ENCODE measurements around the gene GNAO1. TPM values are rescaled to one million over a fixed set of nuclear protein-coding genes. Genes with fewer than 3 reads are reported as not detected.

The GNAO1 gene
- polyA plus RNA-seq, 1 of the 3 experiments (the other 2 are of a cell fraction): 0.30 TPM

GRCh38 chr16:56318827-56319140 is 127.5 kb downstream of the GNAO1 start:
- Histone ChIP-seq H3F3A (replicated peaks; ENCODE audit: insufficient read depth) (no peaks in the 10 kb centered on the region), H3K4me2 (no peak overlapping the region), H3K9ac (no peak overlapping the region), H3K79me2 (ENCODE audit: insufficient read depth) (no peaks in the 10 kb centered on the region), H3K4me3 (ENCODE audit: low read depth in 2 of 2, low read length in 1 of 2) (no peak overlapping the region), H3K9me2 (no peaks in the 10 kb centered on the region), H3K9me3 (no peaks in the 10 kb centered on the region), H3K27ac (ENCODE audit: low read depth in 2 of 2, low read length in 1 of 2) (peak overlapping the region in 1 of 2 experiments; percentile 16; a peak in 1 of 4 replicates), H3K27me3 (ENCODE audit: insufficient read depth) (no peaks in the 10 kb centered on the region; the same call in 1 of the 2 replicates), H4K20me1 (ENCODE audit: insufficient read depth) (no peaks in the 10 kb centered on the region), H2AFZ (ENCODE audit: low read depth) (no peak overlapping the region), H3K36me3 (replicated peaks in 1 of 2; ENCODE audit: control insufficient read depth in 1 of 2, insufficient read depth in 2 of 2, low read length in 1 of 2) (no peaks in the 10 kb centered on the region), H3K4me1 (ENCODE audit: control insufficient read depth in 1 of 2, insufficient read depth in 2 of 2, low read depth in 1 of 2, low read length in 1 of 2) (peaks cover 0 to 25% of the 10 kb centered on the region in 2 experiments; a peak in 1 of 4 replicates)
- TF ChIP-seq ELF1 (IDR thresholded peaks at IDR 0.05) (no peak), FOSL2 (IDR thresholded peaks at IDR 0.05; ENCODE audit: borderline replicate concordance, low read depth) (no peak), FOXM1 (IDR thresholded peaks at IDR 0.05; ENCODE audit: low read depth) (no peak), RFX5 (IDR thresholded peaks at IDR 0.05; ENCODE audit: low read length) (no peak), NRF1 (IDR thresholded peaks at IDR 0.05; ENCODE audit: low read depth, low read length) (no peak), USF1 (IDR thresholded peaks at IDR 0.05; ENCODE audit: borderline replicate concordance, low read depth) (no peak), PBX3 (IDR thresholded peaks at IDR 0.05) (no peak), MEF2A (IDR thresholded peaks at IDR 0.05; ENCODE audit: borderline replicate concordance, low read depth) (no peak)
- ChIA-PET POLR2A (interaction anchor here (1.0 kb wide), 2 partner anchors 127 to 217 kb away, joined by 3 to 6 read pairs; partner anchors contain the start of gene GNAO1), CTCF (interaction anchor here (0.6 to 7.0 kb wide), 64 partner anchors 10 to 854 kb away, joined by 3 to 104 read pairs (median 6); partner anchors contain the start of gene GNAO1)
- 0% methylated on average over 1 of the region's 1 CpG for WGBS (ENCODE audit: low lambda C conversion rate)
- DNase-seq: no peak

GRCh38 chr16:56319376-56319775 is 128.1 kb downstream of the GNAO1 start:
- no peaks in the 10 kb centered on the region for H3K36me3 ChIP-seq (replicated peaks in 1 of 2; ENCODE audit: control insufficient read depth in 1 of 2, insufficient read depth in 2 of 2, low read length in 1 of 2)
- H3K9me3 ChIP-seq: no peaks in the 10 kb centered on the region
- no peak overlapping the region for H3K4me2 ChIP-seq
- H3K27me3 ChIP-seq (ENCODE audit: insufficient read depth): no peaks in the 10 kb centered on the region; the same call in 1 of the 2 replicates
- H2AFZ ChIP-seq (ENCODE audit: low read depth): no peak overlapping the region
- no peaks in the 10 kb centered on the region for H3K79me2 ChIP-seq (ENCODE audit: insufficient read depth)
- peaks cover 0 to 25% of the 10 kb centered on the region in 2 experiments; a peak in 1 of 4 replicates for H3K4me1 ChIP-seq (ENCODE audit: control insufficient read depth in 1 of 2, insufficient read depth in 2 of 2, low read depth in 1 of 2, low read length in 1 of 2)
- H3K4me3 ChIP-seq (ENCODE audit: low read depth in 2 of 2, low read length in 1 of 2): no peak overlapping the region
- H4K20me1 ChIP-seq (ENCODE audit: insufficient read depth): no peaks in the 10 kb centered on the region
- DNase-seq: no peak
- POLR2A ChIA-PET: interaction anchor here (1.0 kb wide), 1 partner anchor 218 kb away, joined by 3 read pairs; no protein-coding TSS in a partner anchor
- no peaks in the 10 kb centered on the region for H3F3A ChIP-seq (replicated peaks; ENCODE audit: insufficient read depth)
- H3K9ac ChIP-seq: no peak overlapping the region
- 55% methylated on average over 2 of the region's 6 CpGs for WGBS (ENCODE audit: low lambda C conversion rate)
- H3K27ac ChIP-seq (ENCODE audit: low read depth in 2 of 2, low read length in 1 of 2): no peak overlapping the region; a peak in 1 of 4 replicates
- H3K9me2 ChIP-seq: no peaks in the 10 kb centered on the region
- CTCF ChIA-PET: interaction anchor here (0.7 to 7.0 kb wide), 30 partner anchors 10 to 439 kb away, joined by 3 to 104 read pairs (median 9); partner anchors contain the start of gene GNAO1
- TF ChIP-seq EP300 (IDR thresholded peaks at IDR 0.05; ENCODE audit: borderline replicate concordance in 1 of 2, low read depth in 1 of 2, low read length in 1 of 2): no peak
- TF ChIP-seq EZH2phosphoT487 (IDR thresholded peaks at IDR 0.05; ENCODE audit: borderline replicate concordance, low read depth): no peak
- no peak for TF ChIP-seq RCOR1 (IDR thresholded peaks at IDR 0.05; ENCODE audit: low read length)
- no peak for TF ChIP-seq REST (IDR thresholded peaks at IDR 0.05; ENCODE audit: low read depth, low read length)
- TF ChIP-seq TEAD4 (IDR thresholded peaks at IDR 0.05; ENCODE audit: borderline replicate concordance, insufficient read depth): no peak
- TF ChIP-seq ZBTB33 (IDR thresholded peaks at IDR 0.05; ENCODE audit: borderline replicate concordance, low read depth): no peak
- TF ChIP-seq FOXM1 (IDR thresholded peaks at IDR 0.05; ENCODE audit: low read depth): no peak
- TF ChIP-seq POLR2AphosphoS5 (IDR thresholded peaks at IDR 0.05; ENCODE audit: low read depth, low read length): no peak
- TF ChIP-seq CHD2 (IDR thresholded peaks at IDR 0.05; ENCODE audit: low read length, partially characterized antibody): no peak
- TF ChIP-seq RAD21 (IDR thresholded peaks at IDR 0.05; ENCODE audit: low read length): no peak
- no peak for TF ChIP-seq MEF2A (IDR thresholded peaks at IDR 0.05; ENCODE audit: borderline replicate concordance, low read depth)
- no peak for TF ChIP-seq TCF12 (IDR thresholded peaks at IDR 0.05)
- no peak for TF ChIP-seq IRF3 (IDR thresholded peaks at IDR 0.05; ENCODE audit: low read depth, low read length)
